GM12873 (cell line): ENCODE results near the gene PAX7.

Experiments
- CTCF ChIP-seq: IDR thresholded peaks from 2 replicates; pipeline ENCODE4 v1.5.1; 2012; ENCODE audit warnings: low read depth, mild to moderate bottlenecking, moderate library complexity, low read length, control low read depth; ENCODE audit not compliant: insufficient read depth; ENCODE audit errors: missing control alignments

PAX7 gene

GRCh38 chr1:18658831-18659230, 28.2 kb downstream of the PAX7 start:
- no peak for TF ChIP-seq CTCF

GRCh38 chr1:18661404-18662285, 31.0 kb downstream of the PAX7 start:
- TF ChIP-seq CTCF, result no peak

- TF ChIP-seq CTCF, result no peak
Measured at GRCh38 chr1:18662286-18662639, 31.6 kb downstream of the PAX7 start.

GRCh38 chr1:18666317-18666920, 35.8 kb downstream of the PAX7 start:
- no peak for TF ChIP-seq CTCF

GRCh38 chr1:18667333-18667732, 36.7 kb downstream of the PAX7 start:
- TF ChIP-seq CTCF, result no peak

- no peak for TF ChIP-seq CTCF
Measured at GRCh38 chr1:18668046-18668445, 37.4 kb downstream of the PAX7 start.

- TF ChIP-seq CTCF, result no peak
Measured at GRCh38 chr1:18668750-18669404, 38.2 kb downstream of the PAX7 start.
